ENCODE data around the gene PNPLA4. TPM values are rescaled to one million over a fixed set of nuclear protein-coding genes. Genes with fewer than 3 reads are reported as not detected.
A peak's percentile ranks its signal among the peaks of the same experiment; 100 is the strongest.

Gene PNPLA4
- total RNA-seq, 1 experiment from 2014 or later = 45.1 TPM

DNA sequence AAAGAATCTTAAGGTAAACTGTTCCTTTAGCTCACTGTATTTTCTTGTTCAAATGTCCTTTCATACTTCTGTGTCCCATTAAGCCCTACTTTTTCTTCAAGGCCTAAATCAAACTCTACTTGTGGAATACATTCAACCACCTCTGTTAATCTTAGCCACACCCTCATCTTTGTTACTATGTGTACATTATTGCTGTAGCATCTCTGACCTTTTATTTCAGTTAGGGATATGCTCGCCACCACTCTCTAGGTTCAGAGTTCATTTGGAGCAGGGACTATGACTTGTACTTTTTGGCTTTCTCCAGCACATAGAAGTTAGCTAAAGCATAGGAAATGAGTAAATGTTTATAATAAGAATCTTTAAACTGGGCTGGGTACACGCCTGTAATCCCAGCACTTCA lies 6.8 kb upstream of the PNPLA4 start:
- CTCF ChIA-PET = interaction anchor here (0.9 kb wide), 1 partner anchor 8 kb away, joined by 3 read pairs; no protein-coding TSS in a partner anchor

DNA sequence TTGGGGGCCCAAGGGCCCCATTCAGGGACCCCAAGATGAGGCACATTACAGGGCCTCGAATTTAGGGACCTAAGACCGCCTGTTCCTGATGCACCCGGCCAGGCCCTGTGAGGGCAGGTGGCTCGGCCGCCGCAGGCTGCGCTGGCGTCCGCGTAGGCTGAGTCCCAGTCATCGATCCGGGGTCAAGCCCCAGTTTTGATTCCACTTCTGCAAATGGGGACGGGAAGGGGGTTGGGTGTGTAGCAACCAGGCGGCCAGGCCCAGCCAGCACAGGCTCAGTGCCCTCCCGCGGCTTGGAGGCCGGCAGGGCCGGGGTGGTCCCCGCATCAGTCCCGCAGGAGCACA lies 327 bp downstream of the PNPLA4 start:
- peak overlapping the region; percentile 81 for H3K4me3 Mint-ChIP-seq (ENCODE audit: unreplicated experiment)
- intact Hi-C loops (cut with micrococcal nuclease) = loop anchor here (5.0 kb wide), 1 partner anchor 780 kb away; the partner anchor contains the start of genes PUDP and STS
- no peaks in the 10 kb centered on the region for H3K9me3 Mint-ChIP-seq (ENCODE audit: unreplicated experiment)
- H3K27ac Mint-ChIP-seq (ENCODE audit: low read depth, unreplicated experiment) = peak overlapping the region; percentile 95
- ChIA-PET POLR2A (no interaction called here), CTCF (no interaction called here)
- H3K27me3 Mint-ChIP-seq (ENCODE audit: insufficient read depth, unreplicated experiment) = no peaks in the 10 kb centered on the region
- H3K4me1 Mint-ChIP-seq (ENCODE audit: insufficient read depth, unreplicated experiment) = peaks cover 5% of the 10 kb centered on the region
- peak; percentile 2 for DNase-seq (ENCODE audit: unreplicated experiment)
- TF ChIP-seq, protein P1, sequence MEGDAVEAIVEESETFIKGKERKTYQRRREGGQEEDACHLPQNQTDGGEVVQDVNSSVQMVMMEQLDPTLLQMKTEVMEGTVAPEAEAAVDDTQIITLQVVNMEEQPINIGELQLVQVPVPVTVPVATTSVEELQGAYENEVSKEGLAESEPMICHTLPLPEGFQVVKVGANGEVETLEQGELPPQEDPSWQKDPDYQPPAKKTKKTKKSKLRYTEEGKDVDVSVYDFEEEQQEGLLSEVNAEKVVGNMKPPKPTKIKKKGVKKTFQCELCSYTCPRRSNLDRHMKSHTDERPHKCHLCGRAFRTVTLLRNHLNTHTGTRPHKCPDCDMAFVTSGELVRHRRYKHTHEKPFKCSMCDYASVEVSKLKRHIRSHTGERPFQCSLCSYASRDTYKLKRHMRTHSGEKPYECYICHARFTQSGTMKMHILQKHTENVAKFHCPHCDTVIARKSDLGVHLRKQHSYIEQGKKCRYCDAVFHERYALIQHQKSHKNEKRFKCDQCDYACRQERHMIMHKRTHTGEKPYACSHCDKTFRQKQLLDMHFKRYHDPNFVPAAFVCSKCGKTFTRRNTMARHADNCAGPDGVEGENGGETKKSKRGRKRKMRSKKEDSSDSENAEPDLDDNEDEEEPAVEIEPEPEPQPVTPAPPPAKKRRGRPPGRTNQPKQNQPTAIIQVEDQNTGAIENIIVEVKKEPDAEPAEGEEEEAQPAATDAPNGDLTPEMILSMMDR (IDR thresholded peaks at IDR 0.05; ENCODE audit: unreplicated experiment) = no peak
- peaks cover 29% of the 10 kb centered on the region for H3K36me3 Mint-ChIP-seq (ENCODE audit: insufficient read depth, unreplicated experiment)
- BruUV-seq (replicated peaks) = no TSS peak

More for the DNA sequence above, 6.8 kb upstream of the PNPLA4 start:
- TF ChIP-seq, protein P1 (IDR thresholded peaks at IDR 0.05; ENCODE audit: unreplicated experiment) = no peak
- DNase-seq (ENCODE audit: unreplicated experiment) = no peak
- Mint-ChIP-seq H3K4me1 (ENCODE audit: insufficient read depth, unreplicated experiment) (peaks cover 5% of the 10 kb centered on the region), H3K36me3 (ENCODE audit: insufficient read depth, unreplicated experiment) (peaks cover 7% of the 10 kb centered on the region), H3K27me3 (ENCODE audit: insufficient read depth, unreplicated experiment) (no peaks in the 10 kb centered on the region), H3K9me3 (ENCODE audit: unreplicated experiment) (no peaks in the 10 kb centered on the region), H3K27ac (ENCODE audit: low read depth, unreplicated experiment) (no peak overlapping the region), H3K4me3 (ENCODE audit: unreplicated experiment) (no peak overlapping the region)
- POLR2A ChIA-PET = no interaction called here
- BruUV-seq (replicated peaks) = no TSS peak
- intact Hi-C loops (cut with micrococcal nuclease) = no loop called here

DNA sequence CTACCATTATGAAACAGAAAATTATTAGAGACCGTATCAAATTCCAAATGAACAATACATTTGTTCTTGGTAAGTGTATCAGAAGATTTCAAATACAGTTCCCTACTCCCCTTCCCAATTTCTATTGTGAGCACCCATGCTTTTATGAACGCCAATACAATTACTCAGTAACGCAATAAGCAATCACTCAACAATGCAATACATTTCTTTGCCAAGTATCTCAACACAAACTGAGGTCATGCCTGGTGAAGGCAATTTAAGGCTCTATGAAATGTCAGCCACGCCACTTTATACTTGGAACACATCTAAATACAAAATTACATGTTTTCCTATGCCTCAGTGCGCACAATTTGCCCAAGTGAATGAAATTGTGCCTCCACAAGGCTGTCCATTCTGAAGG lies 712 bp downstream of the PNPLA4 start:
- Mint-ChIP-seq H3K27me3 (ENCODE audit: insufficient read depth, unreplicated experiment) (no peaks in the 10 kb centered on the region), H3K9me3 (ENCODE audit: unreplicated experiment) (no peaks in the 10 kb centered on the region), H3K4me1 (ENCODE audit: insufficient read depth, unreplicated experiment) (peaks cover 5% of the 10 kb centered on the region), H3K4me3 (ENCODE audit: unreplicated experiment) (peak overlapping the region; percentile 81), H3K27ac (ENCODE audit: low read depth, unreplicated experiment) (peak overlapping the region; percentile 95), H3K36me3 (ENCODE audit: insufficient read depth, unreplicated experiment) (peaks cover 32% of the 10 kb centered on the region)
- intact Hi-C loops (cut with micrococcal nuclease) = loop anchor here (5.0 kb wide), 1 partner anchor 779 kb away; the partner anchor contains the start of genes PUDP and STS
- POLR2A ChIA-PET = no interaction called here
- no TSS peak for BruUV-seq (replicated peaks)
- TF ChIP-seq, protein P1 (IDR thresholded peaks at IDR 0.05; ENCODE audit: unreplicated experiment) = no peak
- CTCF ChIA-PET = interaction anchor here (0.6 to 2.7 kb wide), 4 partner anchors 10 to 824 kb away, joined by 3 to 7 read pairs (median 3); no protein-coding TSS in a partner anchor
- DNase-seq (ENCODE audit: unreplicated experiment) = peak; percentile 7

DNA sequence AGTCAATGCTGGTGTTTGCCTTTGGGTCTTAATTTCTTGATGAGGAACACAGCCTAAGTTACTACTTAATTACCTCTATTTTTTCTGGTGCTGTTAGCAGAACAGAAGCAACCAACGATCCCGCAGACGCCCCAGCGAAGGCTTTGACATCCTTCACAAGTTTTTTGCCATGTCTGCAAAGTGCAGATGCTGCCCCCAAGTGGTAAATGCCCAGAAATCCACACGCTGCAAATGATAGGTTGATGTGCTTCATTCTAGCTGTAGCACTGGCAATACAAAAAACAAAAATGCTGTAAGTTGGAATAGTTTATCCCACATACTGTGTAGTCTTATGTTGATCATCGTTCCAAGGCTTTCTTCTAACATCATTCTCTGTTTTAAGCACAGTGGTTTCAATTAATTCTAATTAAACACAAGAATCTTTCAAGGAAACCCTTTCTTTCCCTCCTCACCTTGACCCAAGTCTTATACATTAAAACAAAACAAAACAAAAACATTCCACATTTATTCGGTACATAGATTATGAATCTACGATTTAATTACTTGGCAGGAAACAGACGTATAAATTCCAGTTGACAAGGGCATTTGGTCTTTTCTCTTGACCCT lies 1.2 kb downstream of the PNPLA4 start:
- peaks cover 32% of the 10 kb centered on the region for H3K36me3 Mint-ChIP-seq (ENCODE audit: insufficient read depth, unreplicated experiment)
- ChIA-PET POLR2A (no interaction called here), CTCF (interaction anchor here (0.6 to 2.7 kb wide), 8 partner anchors 10 to 824 kb away, joined by 3 to 7 read pairs (median 3); no protein-coding TSS in a partner anchor)
- no peaks in the 10 kb centered on the region for H3K9me3 Mint-ChIP-seq (ENCODE audit: unreplicated experiment)
- H3K27ac Mint-ChIP-seq (ENCODE audit: low read depth, unreplicated experiment) = no peak overlapping the region
- TSS peak; percentile 41 for BruUV-seq (replicated peaks)
- peaks cover 3% of the 10 kb centered on the region for H3K4me1 Mint-ChIP-seq (ENCODE audit: insufficient read depth, unreplicated experiment)
- H3K27me3 Mint-ChIP-seq (ENCODE audit: insufficient read depth, unreplicated experiment) = no peaks in the 10 kb centered on the region
- intact Hi-C loops (cut with micrococcal nuclease) = loop anchor here (5.0 kb wide), 1 partner anchor 779 kb away; the partner anchor contains the start of genes PUDP and STS
- TF ChIP-seq, protein P1 (IDR thresholded peaks at IDR 0.05; ENCODE audit: unreplicated experiment) = peak; percentile 56
- peak; percentile 72 for DNase-seq (ENCODE audit: unreplicated experiment)
- peak overlapping the region; percentile 81 for H3K4me3 Mint-ChIP-seq (ENCODE audit: unreplicated experiment)
